ENCODE measurements around the gene TLK1. TPM values are rescaled to one million over a fixed set of nuclear protein-coding genes. Genes with fewer than 3 reads are reported as not detected.

The TLK1 gene
- total and polyA plus RNA-seq, 9 of the 15 experiments (the other 6 are each of a cell fraction or from before 2014, with no cell fraction given), result 20.2 to 101 (median 40.5) TPM

DNA sequence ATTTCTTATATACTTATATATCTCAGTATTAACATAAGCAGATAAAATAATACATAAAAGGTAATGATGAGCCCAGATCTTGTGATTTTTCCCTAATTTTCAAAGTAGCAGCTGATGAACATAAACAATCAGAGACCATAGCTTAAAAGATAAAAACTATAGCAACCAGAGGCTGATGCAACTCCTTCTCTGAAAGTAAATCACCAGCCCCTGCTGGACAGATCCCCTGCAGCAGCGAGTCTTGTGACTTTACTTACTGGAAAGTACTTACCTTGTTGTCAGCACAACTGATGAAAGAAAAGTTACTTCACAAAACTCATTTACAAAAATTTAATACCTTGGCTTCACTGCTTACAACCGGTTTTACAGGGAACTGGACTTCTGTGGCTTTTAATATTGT, 164.4 kb downstream of the TLK1 start (continued):
- TF ChIP-seq PBX2 (CRISPR knock-in tag; IDR thresholded peaks at IDR 0.05; ENCODE audit: low read depth) (no peak), PBX2 (tag; conservative IDR thresholded peaks at IDR 0.05; ENCODE audit: low read depth) (peak; percentile 63), CEBPB (tag; IDR thresholded peaks at IDR 0.05) (0 out of 2 replicates have a peak, but pooled peaks have one; percentile 36), MEIS2 (IDR thresholded peaks at IDR 0.05; ENCODE audit: partially characterized antibody) (peak; percentile 89), XRCC5 (IDR thresholded peaks at IDR 0.05; ENCODE audit: low read depth, low read length) (no peak), NFXL1 (CRISPR knock-in tag; IDR thresholded peaks at IDR 0.05) (no peak), SMAD4 (CRISPR knock-in tag; conservative IDR thresholded peaks at IDR 0.05) (0 out of 2 replicates have a peak, but pooled peaks have one; percentile 19), AFF1 (IDR thresholded peaks at IDR 0.05; ENCODE audit: low read depth in 1 of 2, partially characterized antibody in 2 of 2) (peak in 1 of 2 experiments; percentile 23), RFX1 (IDR thresholded peaks at IDR 0.05) (peak; percentile 85), ZBTB43 (CRISPR knock-in tag; IDR thresholded peaks at IDR 0.05) (no peak), PTRF (tag; IDR thresholded peaks at IDR 0.05) (no peak), POLR2AphosphoS2 (IDR thresholded peaks at IDR 0.05; ENCODE audit: low read length) (no peak), CC2D1A (IDR thresholded peaks at IDR 0.05) (no peak), NONO (IDR thresholded peaks at IDR 0.05; ENCODE audit: low read depth in 2 of 2, low read length in 1 of 2) (no peak), ZNF274 (IDR thresholded peaks at IDR 0.05; ENCODE audit: borderline replicate concordance, low read depth, low read length) (no peak), MAFF (IDR thresholded peaks at IDR 0.05; ENCODE audit: low read length) (no peak)
- TF ChIP-seq, protein P1, sequence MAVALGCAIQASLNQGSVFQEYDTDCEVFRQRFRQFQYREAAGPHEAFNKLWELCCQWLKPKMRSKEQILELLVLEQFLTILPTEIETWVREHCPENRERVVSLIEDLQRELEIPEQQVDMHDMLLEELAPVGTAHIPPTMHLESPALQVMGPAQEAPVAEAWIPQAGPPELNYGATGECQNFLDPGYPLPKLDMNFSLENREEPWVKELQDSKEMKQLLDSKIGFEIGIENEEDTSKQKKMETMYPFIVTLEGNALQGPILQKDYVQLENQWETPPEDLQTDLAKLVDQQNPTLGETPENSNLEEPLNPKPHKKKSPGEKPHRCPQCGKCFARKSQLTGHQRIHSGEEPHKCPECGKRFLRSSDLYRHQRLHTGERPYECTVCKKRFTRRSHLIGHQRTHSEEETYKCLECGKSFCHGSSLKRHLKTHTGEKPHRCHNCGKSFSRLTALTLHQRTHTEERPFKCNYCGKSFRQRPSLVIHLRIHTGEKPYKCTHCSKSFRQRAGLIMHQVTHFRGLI (CRISPR knock-in tag; IDR thresholded peaks at IDR 0.05), result no peak
- TF ChIP-seq, protein P2, sequence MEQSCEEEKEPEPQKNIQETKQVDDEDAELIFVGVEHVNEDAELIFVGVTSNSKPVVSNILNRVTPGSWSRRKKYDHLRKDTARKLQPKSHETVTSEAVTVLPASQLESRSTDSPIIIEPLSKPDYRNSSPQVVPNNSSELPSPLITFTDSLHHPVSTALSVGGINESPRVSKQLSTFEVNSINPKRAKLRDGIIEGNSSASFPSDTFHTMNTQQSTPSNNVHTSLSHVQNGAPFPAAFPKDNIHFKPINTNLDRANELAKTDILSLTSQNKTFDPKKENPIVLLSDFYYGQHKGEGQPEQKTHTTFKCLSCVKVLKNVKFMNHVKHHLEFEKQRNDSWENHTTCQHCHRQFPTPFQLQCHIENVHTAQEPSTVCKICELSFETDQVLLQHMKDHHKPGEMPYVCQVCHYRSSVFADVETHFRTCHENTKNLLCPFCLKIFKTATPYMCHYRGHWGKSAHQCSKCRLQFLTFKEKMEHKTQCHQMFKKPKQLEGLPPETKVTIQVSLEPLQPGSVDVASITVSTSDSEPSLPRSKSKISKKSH (CRISPR knock-in tag; IDR thresholded peaks at IDR 0.05), result no peak

All from K562 (cell line).